ENCODE results near the gene STEAP1B.

Gene STEAP1B

DNA sequence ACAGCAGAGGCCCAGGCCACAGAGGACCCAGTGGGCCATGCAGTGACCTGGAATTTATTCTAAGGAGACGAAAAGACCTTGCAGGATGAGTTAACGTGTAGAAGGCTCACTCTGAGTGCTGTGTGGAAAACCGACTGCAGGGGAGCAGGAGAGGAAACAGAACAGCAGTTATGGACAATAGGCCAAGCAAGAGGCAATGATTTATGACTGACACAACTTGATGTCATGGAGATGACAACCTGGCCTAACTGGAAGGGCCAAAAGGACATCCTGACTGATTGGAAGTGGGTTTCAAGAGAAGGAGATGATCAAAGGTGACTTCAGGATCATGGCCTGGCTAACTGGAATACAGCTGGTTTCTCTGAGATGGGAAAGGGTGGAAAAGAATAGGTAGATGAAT, 72.9 kb downstream of the STEAP1B start:
- DNase-seq: no peak

DNA sequence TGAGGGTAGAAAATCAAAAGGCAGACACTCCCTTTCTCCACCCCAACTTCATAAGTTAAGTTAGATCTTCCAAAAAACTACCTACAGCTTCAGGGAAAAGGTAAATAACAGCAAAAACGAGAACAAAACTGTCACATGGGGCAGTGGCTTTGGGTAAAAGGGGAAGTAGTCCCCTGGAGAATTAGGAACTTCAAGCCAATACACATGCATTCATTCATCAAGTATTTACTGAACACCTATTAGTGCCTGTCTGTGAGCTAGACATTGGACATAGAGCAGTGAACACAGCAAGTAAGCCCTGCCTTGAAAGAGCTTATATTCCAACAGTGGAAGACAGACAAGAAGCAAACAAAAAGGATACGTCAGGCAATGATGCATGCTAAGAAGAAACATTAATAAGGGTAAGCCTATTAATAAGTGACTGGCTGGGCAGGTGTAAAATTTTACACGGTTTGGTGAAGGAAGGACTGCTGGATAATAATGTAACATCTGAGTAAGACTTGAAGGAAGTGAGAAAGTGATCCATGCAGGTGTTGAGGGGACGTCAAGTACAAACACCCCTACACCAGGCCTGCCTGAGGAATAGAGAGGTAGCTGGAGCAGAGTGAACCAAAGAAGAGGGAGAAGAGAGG, 73.4 kb downstream of the STEAP1B start:
- no peak for DNase-seq

DNA sequence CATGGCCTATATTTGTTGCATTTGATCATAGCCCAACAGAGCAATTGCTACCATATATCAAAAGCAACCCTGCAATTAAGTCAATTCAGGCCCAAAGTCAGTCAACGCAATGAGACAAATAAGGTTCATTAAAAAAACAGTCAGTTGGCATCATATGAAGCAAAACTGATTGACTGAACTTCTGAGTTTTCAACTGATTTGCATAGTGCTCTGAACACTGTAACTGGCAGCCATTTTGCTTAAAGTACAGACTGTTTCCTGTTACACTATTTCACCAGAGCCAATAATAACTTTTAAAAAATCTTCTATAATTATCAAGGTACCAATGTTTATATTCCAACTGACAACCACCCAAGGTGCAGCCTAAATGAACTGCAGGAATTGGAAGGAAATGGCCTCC, 74.6 kb downstream of the STEAP1B start:
- no peak for DNase-seq

DNA sequence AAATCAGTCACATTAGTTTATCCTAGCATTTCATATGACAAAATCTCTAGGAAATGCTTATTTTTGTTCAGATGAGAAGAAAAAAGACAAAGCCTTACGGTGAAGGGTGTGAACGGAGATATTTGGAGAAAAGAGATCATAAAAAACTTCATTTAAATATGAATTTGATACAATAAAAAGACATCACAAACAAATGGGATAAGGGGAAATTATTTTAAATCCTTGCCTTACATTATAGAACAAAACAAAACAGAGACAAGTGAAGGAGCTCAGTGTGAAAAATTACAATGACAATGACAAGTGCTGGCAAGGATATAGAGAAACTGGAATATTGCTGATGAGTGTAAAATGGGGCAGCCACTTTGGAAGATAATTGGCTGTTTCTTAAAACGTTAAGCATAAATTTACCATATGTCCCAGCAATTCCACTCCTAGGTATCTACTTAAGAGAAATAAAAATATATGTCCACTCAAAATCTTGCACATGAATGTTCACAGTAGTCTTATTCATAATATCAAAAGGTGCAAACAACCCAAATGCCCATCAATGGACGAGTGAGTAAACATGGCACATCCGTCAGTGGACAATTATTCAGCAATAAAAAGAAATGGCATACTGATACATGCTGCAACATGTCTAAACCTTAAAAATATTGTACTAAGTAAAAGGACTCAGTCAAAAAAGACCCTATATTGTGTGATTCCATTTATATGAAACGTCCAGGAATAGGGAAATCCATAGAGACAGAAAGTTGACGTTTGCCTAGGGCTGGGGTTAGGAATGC, 77.0 kb downstream of the STEAP1B start:
- DNase-seq: no peak

DNA sequence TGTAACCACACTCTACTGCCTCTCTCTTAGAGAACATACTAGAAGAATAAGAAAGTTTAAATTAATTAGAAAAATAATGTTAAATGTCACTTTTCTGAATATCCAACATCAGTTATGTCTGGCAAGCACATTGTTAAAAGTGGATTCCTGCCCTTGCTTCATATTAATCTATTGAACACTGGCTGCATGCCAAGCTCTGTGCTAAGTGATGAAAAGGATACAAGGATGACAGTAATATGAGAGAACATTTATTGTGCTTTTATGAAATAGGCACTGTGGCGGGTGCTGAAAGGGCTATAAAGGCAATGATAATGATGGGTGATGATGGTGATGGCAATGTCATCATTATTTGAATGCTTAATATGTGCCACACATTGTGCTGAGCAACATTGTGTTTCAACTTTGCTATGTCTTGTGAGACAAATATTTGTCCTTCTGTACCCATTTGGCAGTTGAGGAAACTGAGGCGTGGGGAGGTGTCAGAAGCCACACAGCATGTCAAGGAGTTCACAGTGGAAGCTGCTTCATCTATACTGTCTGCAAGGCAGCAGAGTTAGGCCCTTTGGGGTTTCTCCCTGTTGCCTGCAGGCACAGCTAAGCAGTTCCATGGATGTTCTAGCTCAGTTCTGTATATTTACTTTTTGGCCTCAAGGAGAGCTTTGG, 78.9 kb downstream of the STEAP1B start:
- DNase-seq: no peak

DNA sequence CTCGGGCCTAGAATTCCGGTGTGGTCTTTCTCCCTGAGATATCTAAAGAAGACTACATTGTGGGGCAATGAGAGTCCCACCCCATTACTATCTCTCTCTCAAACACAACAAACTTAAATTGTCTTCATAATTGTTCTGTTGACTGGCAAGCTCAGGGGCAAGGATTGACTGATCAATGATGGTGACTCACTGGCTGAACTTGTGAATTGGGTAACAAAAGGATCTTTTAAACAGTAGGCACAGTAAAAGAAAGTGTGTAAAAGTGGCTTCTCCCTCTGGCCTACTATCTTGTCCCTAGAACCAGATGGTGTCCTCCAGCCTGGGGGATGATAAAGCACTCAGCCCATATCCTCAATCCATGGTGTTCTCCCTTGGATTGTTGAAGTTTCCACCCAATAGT, 80.0 kb downstream of the STEAP1B start:
- no peak for DNase-seq

DNA sequence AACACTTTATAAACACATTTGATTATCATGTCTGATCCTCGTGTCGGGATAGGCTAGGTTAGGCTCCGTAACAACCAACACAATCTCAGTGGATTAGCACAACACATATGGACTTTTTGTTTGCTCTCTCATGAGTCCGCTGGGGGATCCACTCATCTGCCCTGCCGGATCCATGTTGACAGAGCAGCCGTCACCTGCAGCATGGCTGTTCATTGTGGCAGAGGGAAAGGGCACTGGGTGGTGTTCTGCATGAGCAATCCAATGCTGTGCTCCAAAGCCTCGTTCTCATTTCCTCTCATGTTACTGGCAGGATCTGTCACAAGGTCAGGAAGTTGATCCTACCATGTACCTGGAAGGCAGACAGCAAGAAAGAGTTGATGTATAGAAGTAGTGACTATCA, 80.5 kb downstream of the STEAP1B start:
- DNase-seq: no peak

DNA sequence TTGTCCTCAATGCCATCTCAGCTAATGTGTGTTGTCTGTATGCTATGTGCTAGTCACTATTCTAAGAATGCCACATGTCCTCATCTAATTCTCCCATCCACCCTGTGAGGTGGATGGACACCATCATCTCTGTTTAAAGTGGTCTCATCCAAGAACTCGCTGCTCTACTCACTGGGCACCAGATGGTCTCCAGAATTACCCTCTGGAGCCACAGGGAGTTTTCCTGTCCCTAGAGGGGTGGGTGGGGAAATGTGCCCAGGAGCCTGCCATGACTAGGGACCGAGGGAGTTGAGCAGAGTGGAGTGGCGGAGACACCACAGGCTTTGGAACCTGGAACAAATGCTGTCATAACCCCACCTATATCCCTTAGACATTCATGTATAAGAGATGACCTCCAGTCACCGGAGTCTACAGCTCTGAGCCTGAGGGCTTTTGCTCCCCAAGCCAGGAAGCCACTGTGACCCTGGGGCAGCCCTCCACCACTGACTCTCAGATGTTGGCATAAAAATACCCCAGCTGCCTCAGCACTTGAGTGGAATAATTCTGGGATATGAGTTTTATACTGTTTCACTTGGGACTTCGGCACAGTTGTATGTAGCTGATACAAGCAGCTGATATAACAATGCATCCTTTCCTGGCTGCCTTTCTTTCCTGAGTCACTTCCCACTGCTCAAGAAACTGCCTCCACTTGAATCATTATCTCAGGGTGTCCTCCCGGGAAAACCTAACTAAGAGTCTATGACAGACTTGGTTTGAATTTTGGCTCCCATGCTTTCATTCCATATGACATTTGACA, 81.5 kb downstream of the STEAP1B start:
- no peak for DNase-seq

DNA sequence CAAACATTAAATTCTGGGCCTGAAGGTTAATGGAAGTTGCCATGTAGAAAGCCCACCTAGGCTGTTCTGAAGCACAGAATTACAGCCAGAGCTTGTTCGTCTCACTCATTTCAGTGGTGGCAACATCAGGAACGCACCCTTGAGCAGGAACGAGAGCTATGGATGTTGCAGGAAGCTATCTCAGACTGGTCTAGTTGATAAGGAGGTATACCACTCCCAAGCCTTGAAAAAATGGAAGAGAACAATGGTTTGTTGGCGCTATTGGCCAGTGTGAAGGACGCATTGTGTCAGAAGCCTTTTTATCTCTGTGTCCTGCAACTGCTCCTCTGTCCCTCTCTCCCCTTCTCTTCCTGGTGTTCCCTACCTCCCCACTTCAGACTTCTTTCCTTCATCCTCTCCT, 82.1 kb downstream of the STEAP1B start:
- no peak for DNase-seq

DNA sequence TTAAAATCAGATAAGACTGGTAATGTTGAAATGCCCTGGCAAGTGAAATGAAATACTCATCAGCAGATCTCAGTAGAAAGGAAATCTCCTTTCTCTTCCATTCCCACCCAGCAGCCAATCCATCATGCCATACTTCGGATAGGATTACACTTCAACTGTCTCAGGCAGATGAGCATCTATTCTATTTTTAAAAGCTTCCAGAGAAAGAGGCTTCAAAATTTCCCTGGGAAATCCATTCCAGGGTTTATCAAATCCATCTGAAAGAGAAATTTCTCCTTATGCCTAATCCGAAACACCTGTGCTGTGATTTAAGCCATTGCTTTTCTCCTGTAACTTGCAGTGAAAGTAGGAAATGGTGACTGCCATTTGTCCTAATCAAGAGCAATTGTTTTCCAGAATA, 82.6 kb downstream of the STEAP1B start:
- no peak for DNase-seq

DNA sequence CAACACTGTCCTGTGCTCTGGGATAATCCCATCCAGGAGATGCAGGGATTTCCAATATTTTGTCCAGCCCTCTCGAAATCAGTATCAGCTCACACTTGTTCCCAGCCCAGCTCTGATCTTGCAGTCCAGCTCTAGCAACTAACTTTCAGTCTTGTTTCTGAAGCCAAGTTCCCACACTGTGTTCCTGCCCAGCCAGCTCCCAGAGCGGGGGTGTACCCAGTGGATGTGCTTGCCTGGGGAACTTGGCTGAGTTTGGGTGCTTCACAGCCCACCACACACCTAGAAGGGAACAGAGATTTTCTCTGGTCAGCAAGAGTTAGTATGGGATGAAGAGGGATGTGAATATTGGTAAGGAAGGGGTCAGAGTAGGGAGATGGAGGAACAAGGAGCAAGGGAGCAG, 85.6 kb downstream of the STEAP1B start:
- no peak for DNase-seq

DNA sequence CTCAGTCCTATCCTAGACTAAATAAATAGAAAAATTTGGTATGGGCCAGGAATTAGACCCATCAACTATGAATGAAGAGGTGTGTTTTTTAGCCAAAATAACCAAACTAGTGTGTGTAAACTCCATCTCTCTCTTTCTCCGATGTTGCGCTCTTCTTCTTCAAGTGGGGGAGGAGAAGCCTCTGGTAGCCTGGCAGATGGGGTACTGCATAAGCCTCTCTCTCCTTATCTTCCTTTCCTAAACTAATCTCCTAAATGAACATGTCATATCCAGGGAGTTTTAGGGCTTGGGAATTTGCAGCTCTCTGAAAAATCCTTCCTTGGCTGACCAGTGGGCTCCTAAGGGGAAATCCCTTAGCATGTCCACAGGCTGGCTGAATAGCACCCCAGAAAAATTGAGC, 86.8 kb downstream of the STEAP1B start:
- no peak for DNase-seq

DNA sequence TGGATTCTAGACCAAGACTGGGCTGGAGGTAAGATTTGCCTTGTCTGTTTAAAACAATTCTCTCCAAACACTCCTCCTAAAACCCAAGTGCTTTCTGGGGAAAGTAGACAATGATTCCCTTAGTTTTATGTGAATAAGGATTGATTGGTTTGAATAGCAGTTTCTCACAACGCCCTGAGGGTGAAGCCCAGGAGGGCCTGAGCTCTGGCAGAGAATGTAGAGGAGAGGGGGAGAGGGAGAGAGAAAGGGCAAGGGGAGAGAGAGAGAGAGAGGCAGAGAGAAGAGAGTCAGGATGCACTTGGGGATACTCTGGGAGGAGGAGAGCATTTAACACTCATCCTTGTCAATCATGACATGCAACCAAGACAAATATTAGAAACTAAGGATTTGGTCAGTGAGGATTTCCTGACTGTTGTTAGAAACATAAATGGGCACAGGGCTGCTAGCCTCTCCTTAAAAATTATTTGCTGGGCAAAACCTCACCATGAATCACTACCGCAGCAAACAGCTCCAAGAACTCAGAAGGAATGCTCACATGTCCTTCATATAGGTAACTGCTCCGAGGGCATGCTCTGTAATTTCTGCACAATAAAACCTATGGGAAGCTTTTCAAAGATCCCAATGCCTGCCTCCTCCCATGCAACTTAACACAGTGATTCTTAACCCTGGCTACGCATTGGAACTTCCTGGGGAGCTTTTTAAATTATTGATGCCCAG, 87.9 kb downstream of the STEAP1B start:
- DNase-seq: no peak

DNA sequence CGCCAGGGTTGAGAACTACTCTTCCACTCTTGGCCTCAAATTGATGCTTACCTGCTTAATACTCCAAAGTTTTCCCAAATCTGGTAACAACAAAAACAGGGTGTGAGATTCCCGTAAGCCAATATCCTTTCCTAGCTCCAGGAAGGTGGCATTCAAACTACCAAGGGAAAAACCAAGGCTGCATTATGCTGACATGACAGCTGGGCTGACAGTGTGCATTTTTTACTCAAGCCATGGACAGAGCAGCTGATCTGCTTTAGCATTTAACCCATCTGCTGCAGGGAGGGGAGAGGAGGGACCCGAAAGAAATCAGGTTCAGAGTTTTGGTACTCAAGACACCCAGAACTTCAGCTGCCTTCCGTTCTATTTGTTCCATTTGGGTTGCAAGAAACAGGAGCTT, 93.3 kb downstream of the STEAP1B start:
- no peak for DNase-seq

DNA sequence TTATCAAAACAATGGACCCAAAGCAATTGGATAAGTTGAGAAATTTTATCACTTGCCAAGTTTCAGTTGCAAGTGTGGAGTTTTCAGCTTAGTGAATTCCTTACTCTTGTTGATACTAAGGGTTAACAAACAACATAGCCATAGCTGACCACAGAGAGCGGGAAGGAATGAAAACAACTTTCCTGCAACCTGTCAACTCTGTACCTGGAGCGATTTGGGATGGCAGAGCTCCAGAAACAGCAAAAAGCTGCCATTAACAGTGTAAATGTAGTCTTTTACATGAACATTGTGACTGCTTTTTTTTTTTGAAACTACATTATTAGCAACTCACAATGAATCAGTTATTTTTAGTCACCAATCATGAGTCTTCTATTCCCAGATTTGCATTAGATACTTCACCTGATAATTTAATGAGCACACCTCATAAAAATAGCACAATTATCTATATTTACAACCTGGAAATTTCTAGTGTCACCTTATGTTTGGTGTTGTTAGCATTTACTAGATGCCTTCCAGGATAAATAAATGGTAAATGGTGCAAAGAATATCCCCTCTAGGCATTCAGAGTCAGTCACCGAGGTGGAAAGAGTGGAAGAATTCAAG, 95.5 kb downstream of the STEAP1B start:
- no peak for DNase-seq

DNA sequence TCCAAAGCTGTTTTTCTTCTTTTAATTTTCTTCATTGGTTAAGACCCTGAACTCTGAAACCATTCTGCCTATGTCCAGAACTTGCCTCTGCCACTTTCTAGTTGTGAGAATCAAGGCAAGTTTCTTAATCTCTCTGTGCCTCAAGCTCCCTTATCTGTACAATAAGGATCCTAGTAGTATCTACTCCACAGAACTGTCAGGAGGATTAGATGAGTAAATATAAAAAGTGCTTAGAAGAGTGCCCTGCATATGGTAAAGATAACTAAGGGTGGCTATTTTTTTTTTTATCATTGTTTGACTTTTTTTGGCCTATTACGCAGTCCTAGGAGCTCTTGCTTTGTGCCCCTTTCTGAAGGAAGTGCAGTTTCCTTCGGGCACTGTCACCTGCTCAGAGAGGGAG, 96.6 kb downstream of the STEAP1B start:
- DNase-seq: no peak

DNA sequence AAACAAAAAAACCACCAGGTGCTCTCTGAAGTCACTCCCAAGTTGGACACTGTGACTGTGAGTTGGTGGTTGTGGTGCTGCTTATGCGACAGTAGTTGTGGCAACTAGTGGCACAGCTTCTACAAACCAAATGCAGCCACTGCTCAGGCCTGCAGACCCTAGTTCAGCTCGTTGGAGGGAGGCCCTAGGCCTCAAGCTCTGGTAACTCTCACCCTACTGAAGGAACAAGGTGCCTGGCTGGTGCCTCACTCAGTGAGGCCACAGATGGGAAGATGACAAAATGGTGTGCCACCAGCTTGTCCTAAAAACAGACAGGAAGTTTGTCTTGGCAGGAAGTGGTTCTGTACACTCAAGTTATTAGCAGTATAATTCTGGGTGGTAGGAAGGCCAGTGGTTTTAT, 97.7 kb downstream of the STEAP1B start:
- DNase-seq: no peak

DNA sequence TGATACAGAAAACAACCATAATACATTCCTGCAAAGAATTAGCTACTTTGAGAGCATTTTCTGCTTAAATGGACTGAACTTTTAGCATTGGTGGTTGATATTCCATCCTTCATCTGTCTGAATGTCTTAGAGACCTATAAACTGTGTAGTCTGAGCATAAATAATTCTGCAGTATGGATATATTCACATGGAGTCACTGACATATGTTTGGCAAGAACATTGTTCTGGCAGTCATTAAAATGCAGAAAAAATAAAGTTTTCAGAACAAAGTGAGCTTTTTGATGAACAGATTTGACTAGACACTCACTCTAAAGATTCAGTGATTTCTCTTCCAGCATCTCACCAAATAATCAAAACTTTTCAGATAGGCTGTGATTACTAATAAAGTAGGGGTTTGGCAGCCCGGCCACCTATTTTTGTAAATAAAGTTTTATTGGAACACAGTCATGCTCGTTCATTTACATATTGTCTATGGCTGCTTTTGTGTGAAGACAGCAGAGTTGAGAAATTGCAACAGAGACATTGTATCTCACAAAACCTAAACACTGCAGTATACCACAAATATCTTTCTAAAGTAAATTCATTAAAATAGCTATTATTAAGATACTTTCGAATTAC, 98.9 kb downstream of the STEAP1B start:
- DNase-seq: no peak

DNA sequence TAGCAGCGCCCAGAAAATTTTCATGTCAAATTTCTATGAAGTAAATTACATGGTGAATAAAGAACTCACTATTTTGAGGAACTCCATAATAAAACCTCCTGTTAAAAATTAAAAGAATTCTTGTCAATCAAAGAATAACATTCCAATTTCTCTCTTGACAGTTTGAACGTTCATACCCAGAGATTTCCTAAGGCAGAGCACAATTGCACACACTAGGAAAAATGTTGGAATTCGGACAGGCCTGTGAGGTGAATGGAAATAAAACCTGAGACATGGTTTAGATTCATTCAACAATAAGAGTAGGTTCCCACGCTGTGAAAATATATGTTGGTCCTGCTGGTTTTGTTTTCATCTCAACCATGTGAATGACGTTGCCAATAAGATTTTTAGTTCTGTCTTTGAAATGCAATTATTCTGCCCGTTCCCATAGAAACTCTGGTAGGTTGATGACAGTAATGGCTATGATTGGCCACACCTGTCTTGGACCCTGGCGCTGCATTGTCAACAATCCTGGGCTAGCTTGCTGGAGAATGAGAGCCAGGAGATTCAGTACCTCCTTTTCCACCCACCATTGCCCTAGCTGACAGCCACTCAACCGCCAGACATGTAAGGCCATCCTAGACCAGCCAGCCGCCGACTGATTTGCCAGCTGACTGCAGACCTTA, 99.7 kb downstream of the STEAP1B start:
- no peak for DNase-seq

DNA sequence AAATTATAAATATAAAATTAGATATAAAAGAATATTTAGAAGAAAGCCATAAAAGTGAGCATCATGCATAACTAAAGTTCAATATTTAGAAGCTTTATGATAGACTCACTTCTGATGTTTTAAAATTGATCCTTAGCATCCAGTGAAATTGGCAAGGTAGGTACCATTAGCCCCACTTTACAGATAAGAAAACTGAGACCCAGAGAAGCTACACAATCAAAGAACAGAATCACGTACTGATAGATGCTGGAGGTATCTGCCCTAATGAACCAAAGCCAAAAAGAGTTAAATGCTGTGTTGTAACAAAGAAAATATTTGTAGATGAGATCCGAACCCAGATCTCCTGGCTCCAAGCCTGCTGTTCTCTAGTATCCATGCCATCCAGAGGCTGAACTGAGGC, 100.4 kb downstream of the STEAP1B start:
- DNase-seq: no peak

DNA sequence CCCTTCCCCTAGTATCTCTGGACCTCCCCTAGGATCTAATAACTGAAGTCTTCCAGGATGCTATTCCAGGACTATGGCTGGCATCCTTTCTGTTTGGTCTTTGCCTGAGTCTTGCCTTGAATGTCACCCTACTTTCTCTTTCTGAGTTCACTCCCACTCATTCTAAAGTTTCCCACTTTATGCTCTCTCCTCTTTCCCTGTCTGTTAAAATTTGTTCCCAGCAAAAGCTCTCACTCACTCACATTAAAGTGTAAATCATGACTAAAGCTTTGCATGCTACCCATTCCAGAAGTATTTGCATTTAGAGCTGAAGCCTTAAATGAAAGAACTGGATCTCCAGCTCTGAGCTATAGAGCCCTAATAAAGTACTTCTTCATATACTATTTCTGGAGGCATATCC, 100.9 kb downstream of the STEAP1B start:
- no peak for DNase-seq

All from activated CD4-positive, alpha-beta T cell treated with anti-CD3 and anti-CD28 coated beads for 4 hours (primary cell).